K562 (cell line): ENCODE results near the gene WBP2NL. TPM values are rescaled to one million over a fixed set of nuclear protein-coding genes. Genes with fewer than 3 reads are reported as not detected.

Source experiments
- CBX5 ChIP-seq: IDR thresholded peaks from 2 replicates; pipeline ENCODE4 v1.6.1; 2014; ENCODE audit warnings: low read depth, borderline replicate concordance
- CLOCK ChIP-seq: fragments of 250-450 bp; sonication (Bioruptor Pico); IDR thresholded peaks from 2 replicates; pipeline ENCODE4 v1.4.0; 2020; ENCODE audit warnings: mild to moderate bottlenecking, moderate library complexity, borderline replicate concordance
- JUND ChIP-seq, 2 experiments: IDR thresholded peaks; 2 replicates in 1 of 2; 3 replicates in 1 of 2; pipeline ENCODE4 v1.6.1; 2011; ENCODE audit warnings: borderline replicate concordance in 2 of 2, low read depth in 2 of 2, low read length in 2 of 2, improper control_type of control experiment in 1 of 2, missing biosample characterization in 1 of 2, missing genetic modification characterization in 1 of 2, missing genetic modification reagents in 1 of 2
- MEIS2 ChIP-seq: fragments of 450-650 bp; IDR thresholded peaks from 2 replicates; pipeline ENCODE4 v1.6.1; 2014; ENCODE audit warnings: mild to moderate bottlenecking; ENCODE audit not compliant: partially characterized antibody
- NONO ChIP-seq, 2 experiments: fragments of 200-400 bp in 1 of 2; fragments of 450-650 bp in 1 of 2; formaldehyde crosslinking in 1 of 2; IDR thresholded peaks; 2 replicates each; pipeline ENCODE4 v1.6.1; 2017; ENCODE audit warnings: low read depth in 2 of 2, mild to moderate bottlenecking in 2 of 2, moderate library complexity in 2 of 2, low read length in 1 of 2
- POLR2H ChIP-seq: IDR thresholded peaks from 2 replicates; pipeline ENCODE4 v1.6.1; 2016; ENCODE audit warnings: missing genetic modification characterization, low read depth, mild to moderate bottlenecking, control low read depth, missing compliant biosample characterization, moderate library complexity
- TRIM28 ChIP-seq: fragments of 450-650 bp; IDR thresholded peaks from 2 replicates; pipeline ENCODE4 v1.6.1; 2017
- UBTF ChIP-seq, 2 experiments: IDR thresholded peaks; 2 replicates each; pipeline ENCODE4 v1.6.1; 2012; ENCODE audit warnings: improper control_type of control experiment in 2 of 2, low read depth in 2 of 2, low read length in 2 of 2, borderline replicate concordance in 1 of 2
- ZFP1 ChIP-seq: fragments of 450-650 bp; formaldehyde crosslinking; IDR thresholded peaks from 2 replicates; pipeline ENCODE4 v1.4.0; 2020; ENCODE audit warnings: mild to moderate bottlenecking, mixed read lengths
- ZNF23 ChIP-seq: fragments of 250-450 bp; sonication (Bioruptor Pico); IDR thresholded peaks from 2 replicates; pipeline ENCODE4 v1.4.0; 2020; ENCODE audit warnings: mild to moderate bottlenecking
- ZNF354B ChIP-seq: fragments of 250-450 bp; sonication (Bioruptor Pico); IDR thresholded peaks from 2 replicates; pipeline ENCODE4 v1.4.0; 2020
- polyA plus RNA-seq, 8 experiments: library from polyadenylated mRNA; depleted of rRNA in 4 of 8; stranded (reverse) in 5 of 8; unstranded in 3 of 8; fragments of >200 nt; fragmentation: Nextera tagmentation in 2 of 8; fragmentation: Illumina TruSeq in 1 of 8; extraction: Ambion mirVana in 2 of 8; extraction: Trizol in 1 of 8; gene quantifications; 2 replicates each; pipeline versions ENCODE4 v1.2.1 to v1.2.3, GENCODE V29; 2011 to 2014; ENCODE audit warnings: inconsistent platforms in 1 of 8, missing spikeins in 1 of 8
- total RNA-seq, 7 experiments: library from RNA; depleted of rRNA in 6 of 7; stranded (reverse); fragments of >200 nt in 6 of 7; fragmentation: Illumina TruSeq in 2 of 7; extraction: Trizol in 2 of 7; gene quantifications; 2 replicates each; pipeline versions ENCODE4 v1.2.1 to v1.2.3, GENCODE V29; 2011 to 2021; ENCODE audit warnings: low replicate concordance in 1 of 7

The WBP2NL gene
- total and polyA plus RNA-seq, 9 of the 15 experiments (the other 6 are each of a cell fraction or from before 2014, with no cell fraction given) = not detected

GRCh38 chr22:42033263-42034181, 34.9 kb downstream of the WBP2NL start (continued):
- no peak for TF ChIP-seq CLOCK (CRISPR knock-in tag)
- no peak for TF ChIP-seq POLR2H (tag)
- TF ChIP-seq ZNF354B = no peak
- TF ChIP-seq MEIS2 = no peak
- no peak for TF ChIP-seq UBTF (IDR thresholded peaks at IDR 0.05; ENCODE audit: borderline replicate concordance in 1 of 2, low read depth in 2 of 2, low read length in 2 of 2)
- peak; percentile 26; the same call in 1 of the 2 replicates for TF ChIP-seq TRIM28
- no peak for TF ChIP-seq JUND (IDR thresholded peaks at IDR 0.05; ENCODE audit: borderline replicate concordance, low read depth, low read length)
- TF ChIP-seq JUND (tag; IDR thresholded peaks at IDR 0.05; ENCODE audit: borderline replicate concordance, low read depth, low read length) = no peak
- TF ChIP-seq ZNF23 (CRISPR knock-in tag) = no peak
- TF ChIP-seq CBX5 = peak; percentile 47; the same call in 1 of the 2 replicates
- no peak for TF ChIP-seq NONO (IDR thresholded peaks at IDR 0.05; ENCODE audit: low read depth in 2 of 2, low read length in 1 of 2)
- TF ChIP-seq ZFP1 (CRISPR knock-in tag) = no peak
